HCEC 1CT (cell line): ENCODE data around the gene PAK4.
A peak's percentile ranks its signal among the peaks of the same experiment; 100 is the strongest.
"Not testable (repeated sequence)": the region's sequence is repeated elsewhere in the genome, so short reads cannot be mapped to it uniquely, and the experiment has no call there.

Experiments used
- DNase-seq: peaks from one replicate; pipeline ENCODE4 v3.0.0-alpha.2; 2017

PAK4 gene

DNA sequence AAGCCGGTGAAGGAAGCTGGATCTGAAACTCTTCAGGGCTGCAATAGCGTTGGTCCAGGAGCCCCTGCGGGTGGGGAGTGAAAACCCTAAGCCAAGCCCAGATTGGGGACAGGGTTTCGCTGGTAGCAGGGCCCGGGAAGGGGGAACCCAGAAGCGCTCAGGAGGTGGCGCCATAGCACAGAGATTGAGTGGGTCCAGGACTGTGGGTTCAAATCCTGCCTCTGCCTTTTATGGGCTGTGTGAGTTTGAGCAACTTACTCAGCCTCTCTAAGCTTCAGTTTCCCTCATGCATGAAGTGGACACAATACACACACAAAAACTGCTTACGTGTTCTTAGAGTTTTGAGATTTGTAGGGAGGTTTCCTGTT is 86.8 kb downstream of the PAK4 start:
- DNase-seq = peak; percentile 5

DNA sequence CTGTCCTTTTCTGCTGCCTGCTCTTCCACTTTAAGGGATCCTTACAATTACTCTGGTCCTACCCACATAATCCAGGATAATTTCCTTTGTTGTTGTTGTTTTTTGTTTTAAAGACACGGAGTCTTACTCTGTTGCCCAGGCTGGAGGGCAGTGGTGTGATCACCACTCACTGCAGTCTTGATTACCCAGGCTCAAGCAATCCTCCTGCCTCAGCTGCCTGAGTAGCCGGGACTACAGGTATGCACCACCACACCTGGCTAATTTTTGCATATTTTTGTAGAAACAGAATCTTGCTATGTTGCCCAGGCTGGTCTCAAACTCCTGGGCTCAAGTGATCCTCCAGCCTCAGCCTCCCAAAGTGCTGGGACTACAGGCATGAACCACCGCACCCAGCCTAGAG is 89.7 kb downstream of the PAK4 start:
- not testable (repeated sequence) for DNase-seq

DNA sequence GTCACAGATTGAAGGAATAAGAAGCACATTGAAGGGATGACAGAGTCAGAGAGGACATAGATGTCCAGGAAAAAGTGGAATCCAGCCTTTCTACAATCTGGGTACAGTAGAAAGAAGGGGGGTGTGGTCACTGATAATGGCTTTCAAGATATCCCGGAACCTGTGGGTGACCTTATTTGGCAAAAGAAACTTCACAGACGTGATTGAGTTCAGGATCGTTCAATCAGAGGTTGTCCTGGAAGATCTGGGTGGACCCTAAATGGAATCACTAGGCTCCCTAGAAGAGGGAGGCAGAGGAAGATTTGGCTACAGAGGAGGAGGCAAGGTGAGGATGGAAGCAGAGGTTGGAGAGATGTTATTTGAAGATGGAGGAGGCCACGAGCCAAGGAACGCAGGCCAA is 91.5 kb downstream of the PAK4 start:
- no peak for DNase-seq

DNA sequence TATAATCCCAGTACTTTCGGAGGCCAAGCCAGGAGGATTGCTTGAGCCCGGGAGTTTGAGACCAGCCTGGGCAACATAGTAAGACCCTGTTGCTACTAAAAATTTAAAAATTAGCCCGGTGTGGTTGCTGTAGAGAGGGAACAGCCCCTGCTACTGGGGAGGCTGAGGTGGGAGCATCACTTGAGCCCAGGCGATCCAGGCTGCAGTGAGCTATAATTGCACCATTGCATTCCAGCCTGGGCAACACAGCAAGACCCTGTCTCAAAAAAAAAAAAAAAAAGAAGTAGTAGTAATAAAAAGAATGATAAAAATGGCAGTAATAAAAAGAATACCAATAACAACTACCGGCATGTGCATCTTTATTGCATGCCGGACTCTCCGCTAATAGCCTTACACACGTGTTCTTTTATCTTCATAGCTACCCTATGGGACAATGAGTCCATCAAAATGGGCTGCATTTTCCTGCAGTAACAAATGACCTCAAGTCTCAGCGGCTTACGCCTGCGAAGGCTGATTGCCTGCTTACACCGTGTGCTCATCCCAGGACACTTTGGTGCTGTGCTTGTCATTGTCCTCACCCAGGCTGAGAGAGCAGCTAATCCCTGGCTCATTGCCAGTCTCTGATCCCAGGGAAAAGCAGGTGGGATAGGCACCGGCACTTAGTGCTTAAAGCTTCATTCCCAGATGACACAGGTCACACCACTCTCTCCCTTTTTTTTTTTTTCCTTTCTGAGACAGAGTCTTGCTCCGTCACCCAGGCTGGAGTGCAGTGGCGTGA is 92.8 kb downstream of the PAK4 start:
- no peak for DNase-seq

DNA sequence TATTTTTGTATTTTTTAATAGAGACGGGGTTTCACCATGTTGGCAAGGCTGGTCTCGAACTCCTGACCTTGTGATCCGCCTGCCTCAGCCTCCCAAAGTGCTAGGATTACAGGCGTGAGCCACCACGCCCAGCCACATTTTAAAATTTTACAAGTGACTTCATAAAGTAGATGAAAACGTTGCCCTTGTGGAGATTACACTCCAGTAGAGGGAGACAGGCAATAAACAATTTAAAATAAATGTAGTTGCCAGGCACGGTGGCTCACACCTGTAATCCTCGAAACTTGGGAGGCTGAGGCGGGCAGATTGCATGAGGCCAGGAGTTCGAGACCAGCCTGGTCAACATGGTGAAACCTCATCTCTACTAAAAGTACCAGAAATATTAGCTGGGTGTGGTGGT is 93.5 kb downstream of the PAK4 start:
- not testable (repeated sequence) for DNase-seq

DNA sequence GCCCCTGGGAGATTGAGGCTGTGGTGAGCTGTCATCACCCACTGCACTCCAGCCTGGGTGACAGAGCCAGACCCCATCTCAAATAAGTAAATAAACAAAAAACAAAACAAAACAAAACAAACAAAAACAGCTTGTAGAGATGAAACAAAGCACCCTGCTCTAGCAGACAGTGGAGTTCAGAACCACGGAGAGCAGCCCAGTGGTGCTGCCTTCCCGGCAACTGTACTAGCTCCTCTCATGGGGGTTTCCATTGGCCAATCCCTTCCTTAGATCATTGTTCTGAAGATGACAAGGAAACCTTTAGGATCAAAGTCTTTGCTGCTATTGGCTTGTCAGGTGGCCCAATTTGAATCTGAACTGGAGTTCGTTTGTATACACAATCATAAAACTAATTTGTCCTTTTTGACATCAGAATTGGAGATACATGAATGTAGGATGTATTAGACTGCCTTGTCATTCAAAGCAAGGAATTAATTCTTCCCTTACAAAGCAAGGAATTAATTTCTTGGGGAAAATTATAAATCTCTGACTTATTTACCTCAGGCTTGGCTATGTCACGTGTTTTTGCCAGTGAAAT is 98.2 kb downstream of the PAK4 start:
- no peak for DNase-seq

DNA sequence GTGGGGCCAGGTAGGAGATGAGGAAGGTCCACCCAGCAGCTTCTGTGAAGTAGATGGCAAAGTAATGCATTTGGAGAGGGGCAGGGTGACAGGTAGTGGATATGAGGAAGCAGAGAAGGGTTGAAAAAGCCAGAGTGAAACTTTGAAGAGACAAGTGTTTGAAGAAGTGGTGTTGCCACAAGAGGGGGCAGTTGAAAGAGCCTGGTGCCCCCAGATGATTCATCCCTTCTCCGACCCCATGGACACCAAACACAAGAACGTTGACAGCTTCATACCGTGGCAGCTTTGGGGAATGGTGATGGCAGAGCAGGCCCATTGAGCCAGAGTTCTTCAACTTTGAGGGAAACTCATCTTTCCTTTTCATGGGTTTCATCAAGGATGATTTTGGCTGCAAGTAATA is 99.3 kb downstream of the PAK4 start:
- DNase-seq = no peak
